ENCODE results near the gene TUBA3D. TPM values are rescaled to one million over a fixed set of nuclear protein-coding genes. Genes with fewer than 3 reads are reported as not detected.
"Not testable (repeated sequence)": the region's sequence is repeated elsewhere in the genome, so short reads cannot be mapped to it uniquely, and the experiment has no call there.

TUBA3D gene
- not detected in 2 replicates for total RNA-seq (2012; rRNA removed)

- no peak within 1 kb of the TSS for H3K4me2 ChIP-seq (ENCODE audit: low read length)
- no peaks in the 10 kb centered on the region for H3K9me3 ChIP-seq (replicated peaks; ENCODE audit: low read length)
- no peaks in the 10 kb centered on the region for H3K27me3 ChIP-seq (ENCODE audit: control insufficient read depth, insufficient read depth, low read length)
- H3K9ac ChIP-seq (ENCODE audit: low read depth, low read length), result no peak within 1 kb of the TSS
- no peak within 1 kb of the TSS for H3K4me3 ChIP-seq (ENCODE audit: low read length)
- no peaks in the 10 kb centered on the region for H3K36me3 ChIP-seq (ENCODE audit: insufficient read depth, low read length)
- H3K4me1 ChIP-seq (ENCODE audit: control insufficient read depth, insufficient read depth, low read length), result no peaks in the 10 kb centered on the region
These were observed at the start of gene TUBA3D for GRCh38 chr2:131475831-131476230. TSS of gene TUBA3D (plus strand) at chr2:131476119. CDS start at chr2:131476200, 81 bp downstream.

GRCh38 chr2:131426727-131427126 is 49.2 kb upstream of the TUBA3D start:
- H3K4me3 ChIP-seq (ENCODE audit: low read length), result no peak overlapping the region
- H3K27me3 ChIP-seq (ENCODE audit: control insufficient read depth, insufficient read depth, low read length), result peaks cover 74% of the 10 kb centered on the region
- no peaks in the 10 kb centered on the region for H3K36me3 ChIP-seq (ENCODE audit: insufficient read depth, low read length)
- H3K4me2 ChIP-seq (ENCODE audit: low read length), result no peak overlapping the region
- no peaks in the 10 kb centered on the region for H3K9me3 ChIP-seq (replicated peaks; ENCODE audit: low read length)
- H3K9ac ChIP-seq (ENCODE audit: low read depth, low read length), result no peak overlapping the region
- no peaks in the 10 kb centered on the region for H3K4me1 ChIP-seq (ENCODE audit: control insufficient read depth, insufficient read depth, low read length)

- Histone ChIP-seq H3K4me2 (ENCODE audit: low read length) (no peak overlapping the region), H3K9me3 (replicated peaks; ENCODE audit: low read length) (no peaks in the 10 kb centered on the region), H3K4me3 (ENCODE audit: low read length) (no peak overlapping the region), H3K4me1 (ENCODE audit: control insufficient read depth, insufficient read depth, low read length) (no peaks in the 10 kb centered on the region), H3K27me3 (ENCODE audit: control insufficient read depth, insufficient read depth, low read length) (peaks cover 46% of the 10 kb centered on the region), H3K9ac (ENCODE audit: low read depth, low read length) (no peak overlapping the region), H3K36me3 (ENCODE audit: insufficient read depth, low read length) (no peaks in the 10 kb centered on the region)
These were observed 44.6 kb upstream of the TUBA3D start for GRCh38 chr2:131431336-131431735.

GRCh38 chr2:131440742-131441468 is 35.0 kb upstream of the TUBA3D start:
- not testable (repeated sequence) for H3K4me3 ChIP-seq (ENCODE audit: low read length); H3K9me3 ChIP-seq (replicated peaks; ENCODE audit: low read length); H3K27me3 ChIP-seq (ENCODE audit: control insufficient read depth, insufficient read depth, low read length); H3K4me1 ChIP-seq (ENCODE audit: control insufficient read depth, insufficient read depth, low read length); H3K36me3 ChIP-seq (ENCODE audit: insufficient read depth, low read length); H3K4me2 ChIP-seq (ENCODE audit: low read length); H3K9ac ChIP-seq (ENCODE audit: low read depth, low read length)

GRCh38 chr2:131444736-131445514 is 31.0 kb upstream of the TUBA3D start:
- H3K4me3 ChIP-seq (ENCODE audit: low read length); H3K4me2 ChIP-seq (ENCODE audit: low read length); H3K36me3 ChIP-seq (ENCODE audit: insufficient read depth, low read length); H3K9me3 ChIP-seq (replicated peaks; ENCODE audit: low read length); H3K9ac ChIP-seq (ENCODE audit: low read depth, low read length); H3K27me3 ChIP-seq (ENCODE audit: control insufficient read depth, insufficient read depth, low read length); H3K4me1 ChIP-seq (ENCODE audit: control insufficient read depth, insufficient read depth, low read length): not testable (repeated sequence)

- not testable (repeated sequence) for H3K9me3 ChIP-seq (replicated peaks; ENCODE audit: low read length); H3K36me3 ChIP-seq (ENCODE audit: insufficient read depth, low read length); H3K27me3 ChIP-seq (ENCODE audit: control insufficient read depth, insufficient read depth, low read length); H3K4me2 ChIP-seq (ENCODE audit: low read length); H3K9ac ChIP-seq (ENCODE audit: low read depth, low read length); H3K4me1 ChIP-seq (ENCODE audit: control insufficient read depth, insufficient read depth, low read length); H3K4me3 ChIP-seq (ENCODE audit: low read length)
These were observed 30.5 kb upstream of the TUBA3D start for GRCh38 chr2:131445515-131445797.

GRCh38 chr2:131445896-131446295 is 30.0 kb upstream of the TUBA3D start:
- no peak overlapping the region for H3K4me2 ChIP-seq (ENCODE audit: low read length)
- H3K9ac ChIP-seq (ENCODE audit: low read depth, low read length), result no peak overlapping the region
- H3K27me3 ChIP-seq (ENCODE audit: control insufficient read depth, insufficient read depth, low read length), result no peaks in the 10 kb centered on the region
- no peaks in the 10 kb centered on the region for H3K9me3 ChIP-seq (replicated peaks; ENCODE audit: low read length)
- H3K36me3 ChIP-seq (ENCODE audit: insufficient read depth, low read length), result no peaks in the 10 kb centered on the region
- no peak overlapping the region for H3K4me3 ChIP-seq (ENCODE audit: low read length)
- no peaks in the 10 kb centered on the region for H3K4me1 ChIP-seq (ENCODE audit: control insufficient read depth, insufficient read depth, low read length)

GRCh38 chr2:131447981-131448380 is 27.9 kb upstream of the TUBA3D start:
- H3K4me1 ChIP-seq (ENCODE audit: control insufficient read depth, insufficient read depth, low read length); H3K36me3 ChIP-seq (ENCODE audit: insufficient read depth, low read length); H3K27me3 ChIP-seq (ENCODE audit: control insufficient read depth, insufficient read depth, low read length); H3K9me3 ChIP-seq (replicated peaks; ENCODE audit: low read length); H3K9ac ChIP-seq (ENCODE audit: low read depth, low read length); H3K4me3 ChIP-seq (ENCODE audit: low read length); H3K4me2 ChIP-seq (ENCODE audit: low read length): not testable (repeated sequence)

- H3K27me3 ChIP-seq (ENCODE audit: control insufficient read depth, insufficient read depth, low read length); H3K9me3 ChIP-seq (replicated peaks; ENCODE audit: low read length); H3K4me3 ChIP-seq (ENCODE audit: low read length); H3K4me2 ChIP-seq (ENCODE audit: low read length); H3K36me3 ChIP-seq (ENCODE audit: insufficient read depth, low read length); H3K4me1 ChIP-seq (ENCODE audit: control insufficient read depth, insufficient read depth, low read length); H3K9ac ChIP-seq (ENCODE audit: low read depth, low read length): not testable (repeated sequence)
These were observed 24.5 kb upstream of the TUBA3D start for GRCh38 chr2:131451265-131451949.

- not testable (repeated sequence) for H3K9ac ChIP-seq (ENCODE audit: low read depth, low read length); H3K36me3 ChIP-seq (ENCODE audit: insufficient read depth, low read length); H3K9me3 ChIP-seq (replicated peaks; ENCODE audit: low read length); H3K4me3 ChIP-seq (ENCODE audit: low read length); H3K4me2 ChIP-seq (ENCODE audit: low read length); H3K4me1 ChIP-seq (ENCODE audit: control insufficient read depth, insufficient read depth, low read length); H3K27me3 ChIP-seq (ENCODE audit: control insufficient read depth, insufficient read depth, low read length)
These were observed 21.0 kb upstream of the TUBA3D start for GRCh38 chr2:131454914-131455313.

GRCh38 chr2:131467722-131468121 is 8.2 kb upstream of the TUBA3D start:
- not testable (repeated sequence) for H3K4me1 ChIP-seq (ENCODE audit: control insufficient read depth, insufficient read depth, low read length); H3K27me3 ChIP-seq (ENCODE audit: control insufficient read depth, insufficient read depth, low read length); H3K4me2 ChIP-seq (ENCODE audit: low read length); H3K4me3 ChIP-seq (ENCODE audit: low read length); H3K9ac ChIP-seq (ENCODE audit: low read depth, low read length); H3K36me3 ChIP-seq (ENCODE audit: insufficient read depth, low read length); H3K9me3 ChIP-seq (replicated peaks; ENCODE audit: low read length)

- H3K4me2 ChIP-seq (ENCODE audit: low read length); H3K9ac ChIP-seq (ENCODE audit: low read depth, low read length); H3K4me3 ChIP-seq (ENCODE audit: low read length); H3K36me3 ChIP-seq (ENCODE audit: insufficient read depth, low read length); H3K9me3 ChIP-seq (replicated peaks; ENCODE audit: low read length); H3K4me1 ChIP-seq (ENCODE audit: control insufficient read depth, insufficient read depth, low read length); H3K27me3 ChIP-seq (ENCODE audit: control insufficient read depth, insufficient read depth, low read length): not testable (repeated sequence)
These were observed 5.0 kb upstream of the TUBA3D start for GRCh38 chr2:131470944-131471343.

Measured in skeletal muscle satellite cell (primary cell).